Mucosa of descending colon (tissue), 3 donors: ENCODE measurements around the gene ASB13. TPM values are rescaled to one million over a fixed set of nuclear protein-coding genes. Genes with fewer than 3 reads are reported as not detected.

Experiments used
- ATAC-seq: fragments of 200-7000 bp; cut with Tn5 transposase; one replicate; pipeline ENCODE4 v1.9.1; 2020; ENCODE audit warnings: mild to moderate bottlenecking, moderate library complexity
- DNase-seq, 3 donors: peaks; one replicate each; pipeline ENCODE4 v3.0.0-alpha.2; 2020
- H3K36me3 ChIP-seq: fragments of 200-600 bp; one replicate; pipeline ENCODE4 v1.8.0; 2021; ENCODE audit warnings: low read depth, mild to moderate bottlenecking
- H3K4me1 ChIP-seq: fragments of 200-600 bp; one replicate; pipeline ENCODE4 v1.8.0; 2021; ENCODE audit warnings: low read depth, mild to moderate bottlenecking
- H3K4me3 ChIP-seq: fragments of 200-600 bp; one replicate; pipeline ENCODE4 v1.8.0; 2021; ENCODE audit warnings: mild to moderate bottlenecking
- H3K9me3 ChIP-seq: fragments of 200-600 bp; one replicate; pipeline ENCODE4 v1.8.0; 2021; ENCODE audit warnings: mild to moderate bottlenecking
- intact Hi-C, 2 donors: fragments of 100-400 bp; cut with DNase I in 1 of 2; cut with micrococcal nuclease in 1 of 2; formaldehyde crosslinking; loops; one replicate each; pipeline versions ENCODE4 v1.11.0 to v1.11.1; 2022; cut with DNase I, micrococcal nuclease
- long read RNA-seq, 2 donors: library from polyadenylated mRNA; unstranded; transcript quantifications; one replicate each; pipeline ENCODE4 v2.0.0, GENCODE V29; 2019 to 2021
- total RNA-seq, 3 donors: library from RNA; stranded (reverse); fragmentation: NEBNext Ultra II Directional in 2 of 3; extraction: Animal tissue kit (Norgen Biotek cat#: 25700) in 2 of 3; gene quantifications; one replicate each; pipeline versions ENCODE4 v1.2.1 to v1.2.4, GENCODE V29; 2021 to 2023
- TF ChIP-seq, protein P1 (sequence below): fragments of 200-600 bp; IDR thresholded peaks from one replicate; pipeline ENCODE4 v1.8.0; 2022; ENCODE audit warnings: antibody characterized with exemption, mild to moderate bottlenecking
- donor health status: DM: no; HTN: no; CAD: no; lungs with moderate emphysema.
- donor health status: DM: no; HTN: no; CAD: no.
- donor health status: DM: no; HTN: yes; CAD: no.

The ASB13 gene, protein sequence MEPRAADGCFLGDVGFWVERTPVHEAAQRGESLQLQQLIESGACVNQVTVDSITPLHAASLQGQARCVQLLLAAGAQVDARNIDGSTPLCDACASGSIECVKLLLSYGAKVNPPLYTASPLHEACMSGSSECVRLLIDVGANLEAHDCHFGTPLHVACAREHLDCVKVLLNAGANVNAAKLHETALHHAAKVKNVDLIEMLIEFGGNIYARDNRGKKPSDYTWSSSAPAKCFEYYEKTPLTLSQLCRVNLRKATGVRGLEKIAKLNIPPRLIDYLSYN
- 10 to 100 TPM; 34.6 to 76.1 (median 50.5) TPM for total RNA-seq
- long read RNA-seq, donor 1, transcript ASB13-201 (6 exons, 2,699 nt): major isoform, 39 of 50 reads
- long read RNA-seq, donor 1, partial matches to known transcripts: 5 of 50 reads
- long read RNA-seq, donor 1, other reads (novel, unspliced or antisense): 5 of 50 reads
- long read RNA-seq, donor 2, transcript ASB13-201 (6 exons, 2,699 nt): major isoform, 31 of 38 reads
- long read RNA-seq, donor 2, partial matches to known transcripts: 2 of 38 reads
- long read RNA-seq, donor 2, other reads (novel, unspliced or antisense): 5 of 38 reads

DNA sequence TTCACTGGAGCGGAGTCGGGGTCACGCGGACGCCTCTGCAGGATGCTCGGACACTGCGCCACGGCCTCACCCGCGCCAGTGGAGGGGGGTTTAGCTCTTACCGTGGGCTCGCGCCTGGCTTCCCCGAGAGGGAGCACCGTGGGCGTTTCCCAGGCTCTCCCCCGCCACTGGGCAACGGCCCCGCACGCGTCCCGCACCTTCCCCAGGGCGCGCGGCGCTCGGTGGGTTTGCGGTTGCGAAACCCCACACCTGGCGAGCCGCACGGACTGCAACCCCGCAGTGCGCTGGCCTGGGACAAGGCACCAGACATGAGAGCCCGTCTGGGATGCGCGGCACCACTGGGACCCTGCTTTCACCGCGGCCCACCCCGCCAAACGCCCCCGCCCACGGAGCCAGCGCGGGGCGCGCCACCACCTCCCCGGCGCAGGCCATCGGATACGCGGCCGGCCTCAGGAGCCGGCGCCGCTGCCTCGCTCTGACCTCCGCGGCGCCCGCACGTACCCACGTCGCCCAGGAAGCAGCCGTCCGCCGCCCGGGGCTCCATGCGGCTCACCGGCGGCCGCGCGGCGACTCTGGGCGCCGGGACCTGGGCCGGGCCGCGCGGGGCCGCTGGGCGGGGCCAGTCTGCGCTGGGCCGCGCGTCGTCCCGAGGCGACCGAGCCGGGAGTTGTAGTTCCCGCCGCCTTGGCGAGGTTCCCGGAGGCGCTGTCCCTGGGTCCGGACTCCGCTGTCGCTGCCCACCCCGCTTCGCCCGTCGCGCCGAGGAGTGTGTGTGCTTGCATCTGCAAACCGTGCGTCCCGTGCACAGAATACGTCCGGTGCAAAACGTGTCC is at the start of gene ASB13:
TSS of gene ASB13 (minus strand) at position 588 of the 833 bp plus-strand sequence. CDS start at position 544, 44 bp downstream.
- Histone ChIP-seq H3K4me1 (peaks cover 15% of the 10 kb centered on the region), H3K36me3 (no peaks in the 10 kb centered on the region), H3K4me3 (peak within 1 kb of the TSS; percentile 86), H3K9me3 (no peaks in the 10 kb centered on the region)
- peak; percentile 97 for ATAC-seq
- TF ChIP-seq, protein P1, sequence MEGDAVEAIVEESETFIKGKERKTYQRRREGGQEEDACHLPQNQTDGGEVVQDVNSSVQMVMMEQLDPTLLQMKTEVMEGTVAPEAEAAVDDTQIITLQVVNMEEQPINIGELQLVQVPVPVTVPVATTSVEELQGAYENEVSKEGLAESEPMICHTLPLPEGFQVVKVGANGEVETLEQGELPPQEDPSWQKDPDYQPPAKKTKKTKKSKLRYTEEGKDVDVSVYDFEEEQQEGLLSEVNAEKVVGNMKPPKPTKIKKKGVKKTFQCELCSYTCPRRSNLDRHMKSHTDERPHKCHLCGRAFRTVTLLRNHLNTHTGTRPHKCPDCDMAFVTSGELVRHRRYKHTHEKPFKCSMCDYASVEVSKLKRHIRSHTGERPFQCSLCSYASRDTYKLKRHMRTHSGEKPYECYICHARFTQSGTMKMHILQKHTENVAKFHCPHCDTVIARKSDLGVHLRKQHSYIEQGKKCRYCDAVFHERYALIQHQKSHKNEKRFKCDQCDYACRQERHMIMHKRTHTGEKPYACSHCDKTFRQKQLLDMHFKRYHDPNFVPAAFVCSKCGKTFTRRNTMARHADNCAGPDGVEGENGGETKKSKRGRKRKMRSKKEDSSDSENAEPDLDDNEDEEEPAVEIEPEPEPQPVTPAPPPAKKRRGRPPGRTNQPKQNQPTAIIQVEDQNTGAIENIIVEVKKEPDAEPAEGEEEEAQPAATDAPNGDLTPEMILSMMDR: no peak
- intact Hi-C loops: no loop called here
- DNase-seq: peak; percentile 86 to 87 (median 87)

DNA sequence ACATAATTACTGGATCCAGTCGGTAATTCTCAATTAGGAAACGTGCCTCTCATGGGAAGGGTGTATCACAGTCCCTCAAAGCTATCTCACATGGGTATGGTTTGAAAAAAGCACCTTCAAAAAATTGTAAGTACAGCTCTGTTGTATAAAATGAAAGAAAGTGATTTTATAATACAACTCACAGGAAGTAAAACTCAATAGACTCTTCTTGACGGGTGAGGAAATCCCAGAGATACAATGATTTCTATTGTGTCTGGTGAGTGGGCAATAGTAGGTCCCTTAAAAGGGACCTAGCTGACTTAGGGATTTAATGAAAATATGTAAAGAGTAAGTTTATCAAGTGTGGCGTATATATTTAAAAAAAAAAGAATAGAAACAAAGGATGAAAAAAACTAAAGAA is 45.2 kb upstream of the ASB13 start:
- peaks cover 7% of the 10 kb centered on the region for H3K4me1 ChIP-seq
- intact Hi-C loops: no loop called here
- no peaks in the 10 kb centered on the region for H3K9me3 ChIP-seq
- ATAC-seq: peak; percentile 35
- H3K4me3 ChIP-seq: no peak overlapping the region
- TF ChIP-seq, protein P1: no peak
- no peaks in the 10 kb centered on the region for H3K36me3 ChIP-seq
- DNase-seq: no peak

DNA sequence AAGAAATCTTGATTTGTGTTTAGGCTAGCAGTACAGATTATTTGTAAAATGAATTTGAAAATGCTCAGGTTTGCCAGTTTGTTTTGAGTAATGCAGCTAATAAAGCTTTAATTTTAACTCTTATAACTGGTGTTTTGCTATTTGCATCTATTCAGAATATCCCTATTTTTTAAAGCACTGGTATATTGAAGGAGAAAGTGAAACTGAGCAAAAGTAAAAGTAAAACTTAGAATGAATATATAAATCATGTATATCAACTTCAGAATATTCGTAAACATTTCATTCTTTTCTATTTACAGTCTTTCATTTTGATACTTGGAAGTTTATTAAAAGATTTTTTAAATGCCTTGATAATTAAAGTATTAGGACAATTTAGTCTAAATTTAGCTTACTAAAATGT is 44.5 kb upstream of the ASB13 start:
- no peak overlapping the region for H3K4me3 ChIP-seq
- H3K9me3 ChIP-seq: no peaks in the 10 kb centered on the region
- TF ChIP-seq, protein P1: no peak
- no peaks in the 10 kb centered on the region for H3K36me3 ChIP-seq
- DNase-seq (no peak), ATAC-seq (peak; percentile 34)
- peaks cover 7% of the 10 kb centered on the region for H3K4me1 ChIP-seq
- intact Hi-C loops: no loop called here

DNA sequence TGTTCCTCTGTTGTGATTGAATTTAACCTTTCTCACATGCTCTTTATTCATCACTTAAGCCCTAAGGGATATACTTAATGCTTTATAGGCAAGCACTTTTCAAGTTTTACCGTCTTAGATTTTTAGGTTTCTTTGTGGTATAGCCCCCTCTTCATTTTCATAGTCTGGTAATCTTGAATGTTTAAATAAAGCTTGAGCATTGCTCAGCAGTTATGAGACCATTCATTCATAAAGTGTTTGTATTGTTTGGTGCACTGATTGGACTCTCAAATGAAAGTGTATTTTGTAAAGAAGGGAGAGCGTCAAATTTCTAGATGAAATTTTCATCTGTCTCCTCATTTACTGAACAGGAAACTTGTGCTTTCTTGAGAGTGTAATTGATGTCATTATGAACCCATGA is 43.5 kb upstream of the ASB13 start:
- H3K4me1 ChIP-seq: peaks cover 7% of the 10 kb centered on the region
- H3K36me3 ChIP-seq: no peaks in the 10 kb centered on the region
- intact Hi-C loops: no loop called here
- H3K9me3 ChIP-seq: no peaks in the 10 kb centered on the region
- TF ChIP-seq, protein P1: no peak
- DNase-seq: no peak
- no peak overlapping the region for H3K4me3 ChIP-seq
- ATAC-seq: no peak

DNA sequence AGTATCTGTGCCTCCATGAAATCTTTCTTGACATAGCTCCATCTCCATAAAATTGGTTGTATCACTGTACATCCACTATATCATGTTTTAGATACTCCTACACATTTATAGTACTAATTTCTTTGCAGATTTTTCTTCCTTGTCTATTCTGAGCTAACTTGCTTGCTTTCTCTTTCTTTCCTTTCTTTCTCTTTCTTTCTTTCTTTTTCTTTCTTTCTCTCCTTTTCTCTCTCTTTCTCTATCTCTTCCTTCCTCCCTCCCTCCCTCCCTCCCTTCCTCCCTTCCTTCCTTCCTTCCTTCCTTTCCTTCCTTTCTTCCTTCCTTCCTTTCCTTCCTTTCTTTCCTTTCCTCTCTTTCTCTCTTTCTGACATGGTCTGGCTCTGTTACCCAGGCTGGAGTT is 42.0 kb upstream of the ASB13 start:
- intact Hi-C loops: no loop called here
- TF ChIP-seq, protein P1: no peak
- peaks cover 7% of the 10 kb centered on the region for H3K4me1 ChIP-seq
- no peak overlapping the region for H3K4me3 ChIP-seq
- no peaks in the 10 kb centered on the region for H3K36me3 ChIP-seq
- ATAC-seq: no peak
- no peaks in the 10 kb centered on the region for H3K9me3 ChIP-seq
- no peak for DNase-seq
